Liver (tissue), 9 donors: Measurements from ENCODE around the gene NCAPH2. TPM values are rescaled to one million over a fixed set of nuclear protein-coding genes. Genes with fewer than 3 reads are reported as not detected.

Experiments
- DNase-seq: peaks from one replicate; pipeline ENCODE4 v3.0.0-alpha.2; 2017; ENCODE audit warnings: low spot score
- H3K27ac ChIP-seq, 2 donors: one replicate each; pipeline ENCODE4 v1.7.0; 2013; ENCODE audit warnings: inconsistent platforms in 2 of 2, low read length in 2 of 2, control low read depth in 1 of 2, low read depth in 1 of 2, mild to moderate bottlenecking in 1 of 2
- H3K27me3 ChIP-seq, 4 donors: one replicate each; pipeline versions ENCODE4 v1.6.1 to v1.7.0; 2013; ENCODE audit warnings: low read length in 3 of 4, inconsistent platforms in 1 of 4, mild to moderate bottlenecking in 1 of 4, moderate library complexity in 1 of 4; ENCODE audit not compliant: control insufficient read depth in 4 of 4, insufficient read depth in 4 of 4
- H3K36me3 ChIP-seq, 4 donors: one replicate each; pipeline versions ENCODE4 v1.6.1 to v1.7.0; 2013; ENCODE audit warnings: low read length in 3 of 4, mild to moderate bottlenecking in 3 of 4, low read depth in 1 of 4, moderate library complexity in 1 of 4; ENCODE audit not compliant: control insufficient read depth in 4 of 4, insufficient read depth in 3 of 4
- H3K4me1 ChIP-seq, 4 donors: one replicate each; pipeline versions ENCODE4 v1.6.1 to v1.7.0; 2013; ENCODE audit warnings: low read length in 3 of 4, mild to moderate bottlenecking in 3 of 4, moderate library complexity in 1 of 4; ENCODE audit not compliant: control insufficient read depth in 4 of 4, insufficient read depth in 4 of 4
- H3K4me3 ChIP-seq, 3 donors: one replicate each; pipeline versions ENCODE4 v1.6.1 to v1.7.0; 2013; ENCODE audit warnings: low read length in 3 of 3, control low read depth in 1 of 3, low read depth in 1 of 3, mild to moderate bottlenecking in 1 of 3
- H3K9ac ChIP-seq, 2 donors: one replicate each; pipeline ENCODE4 v1.7.0; 2013; ENCODE audit warnings: low read length in 2 of 2, mild to moderate bottlenecking in 2 of 2, moderate library complexity in 2 of 2, control low read depth in 1 of 2, low read depth in 1 of 2
- H3K9me3 ChIP-seq, 4 donors: one replicate each; pipeline versions ENCODE4 v1.6.1 to v1.7.0; 2013; ENCODE audit warnings: low read length in 3 of 4; ENCODE audit not compliant: control insufficient read depth in 4 of 4
- EGR1 ChIP-seq, 2 donors: IDR thresholded peaks; 2 replicates each; pipeline ENCODE4 v1.6.1; 2016 to 2018; ENCODE audit warnings: antibody characterized with exemption in 2 of 2, low read depth in 2 of 2
- FOXA1 ChIP-seq: IDR thresholded peaks from 2 replicates; pipeline ENCODE4 v1.6.1; 2016; ENCODE audit warnings: antibody characterized with exemption
- FOXA2 ChIP-seq: IDR thresholded peaks from 2 replicates; pipeline ENCODE4 v1.6.1; 2016; ENCODE audit warnings: antibody characterized with exemption
- GABPA ChIP-seq, 2 donors: IDR thresholded peaks in 1 of 2; conservative IDR thresholded peaks in 1 of 2; 2 replicates each; pipeline ENCODE4 v1.6.1; 2016; ENCODE audit warnings: antibody characterized with exemption in 2 of 2, mild to moderate bottlenecking in 1 of 2, moderate library complexity in 1 of 2
- HNF4A ChIP-seq, 2 donors: conservative IDR thresholded peaks; 2 replicates each; pipeline ENCODE4 v1.6.1; 2016; ENCODE audit warnings: antibody characterized with exemption in 2 of 2, mild to moderate bottlenecking in 2 of 2
- HNF4G ChIP-seq: IDR thresholded peaks from 2 replicates; pipeline ENCODE4 v1.6.1; 2016; ENCODE audit warnings: antibody characterized with exemption
- JUND ChIP-seq, 2 donors: IDR thresholded peaks; 2 replicates each; pipeline ENCODE4 v1.6.1; 2016; ENCODE audit warnings: antibody characterized with exemption in 2 of 2
- NR2F2 ChIP-seq: IDR thresholded peaks from 2 replicates; pipeline ENCODE4 v1.6.1; 2016; ENCODE audit warnings: antibody characterized with exemption
- RAD21 ChIP-seq, 2 donors: IDR thresholded peaks; 2 replicates each; pipeline ENCODE4 v1.6.1; 2016; ENCODE audit warnings: antibody characterized with exemption in 2 of 2, mild to moderate bottlenecking in 2 of 2
- RXRA ChIP-seq, 2 donors: IDR thresholded peaks; 2 replicates each; pipeline ENCODE4 v1.6.1; 2017 to 2018; ENCODE audit warnings: antibody characterized with exemption in 2 of 2, mild to moderate bottlenecking in 1 of 2
- SP1 ChIP-seq: IDR thresholded peaks from 2 replicates; pipeline ENCODE4 v1.6.1; 2018; ENCODE audit warnings: antibody characterized with exemption, mild to moderate bottlenecking
- TAF1 ChIP-seq: conservative IDR thresholded peaks from 2 replicates; pipeline ENCODE4 v1.6.1; 2016; ENCODE audit warnings: antibody characterized with exemption, mild to moderate bottlenecking
- YY1 ChIP-seq: IDR thresholded peaks from 2 replicates; pipeline ENCODE4 v1.6.1; 2016; ENCODE audit warnings: antibody characterized with exemption, mild to moderate bottlenecking
- WGBS: extraction: QIAGEN DNeasy Blood & Tissue Kit; methylation state at CpG from one replicate; pipeline ENCODE4 v1.1.7; 2013; 5-methylcytosine and 5-hydroxymethylcytosine counted together
- polyA plus RNA-seq, 2 donors: library from polyadenylated mRNA; stranded (reverse) in 1 of 2; unstranded in 1 of 2; fragments of 200-250 nt in 1 of 2; fragments of >200 nt in 1 of 2; fragmentation: Nextera tagmentation in 1 of 2; extraction: Ambion mirVana in 1 of 2; gene quantifications; one replicate each; pipeline versions ENCODE4 v1.2.1 to v1.2.3, GENCODE V29; 2013 to 2015
- total RNA-seq, 2 donors: library from RNA; depleted of rRNA; stranded (reverse); fragments of >200 nt; gene quantifications; one replicate each; pipeline ENCODE4 v1.2.3, GENCODE V29; 2014
- TF ChIP-seq, protein P1 (sequence below): fragments of 150-350 bp; IDR thresholded peaks from 2 replicates; pipeline ENCODE4 v1.5.1; 2017; ENCODE audit warnings: improper control_type of control experiment, low read depth, low read length; ENCODE audit not compliant: missing input control
- TF ChIP-seq, protein P2 (sequence below): IDR thresholded peaks from 2 replicates; pipeline ENCODE4 v1.6.1; 2016; ENCODE audit warnings: antibody characterized with exemption
- TF ChIP-seq, protein P3 (sequence below): IDR thresholded peaks from 2 replicates; pipeline ENCODE4 v1.6.1; 2016; ENCODE audit warnings: antibody characterized with exemption
- TF ChIP-seq, protein P4 (sequence below): IDR thresholded peaks from 2 replicates; pipeline ENCODE4 v1.6.1; 2016; ENCODE audit warnings: antibody characterized with exemption
- TF ChIP-seq, protein P5 (sequence below): IDR thresholded peaks from 2 replicates; pipeline ENCODE4 v1.6.1; 2016; ENCODE audit warnings: antibody characterized with exemption, mild to moderate bottlenecking
- donor health status: healthy.
- donor health status: healthy.
- donor health status: healthy.
- donor health status: healthy.
- donor health status: healthy.

NCAPH2 gene
- total RNA-seq (10 to 100 TPM; 15.2 to 30.8 TPM), polyA plus RNA-seq (10 to 100 TPM; 12.0 to 12.5 TPM)

DNA sequence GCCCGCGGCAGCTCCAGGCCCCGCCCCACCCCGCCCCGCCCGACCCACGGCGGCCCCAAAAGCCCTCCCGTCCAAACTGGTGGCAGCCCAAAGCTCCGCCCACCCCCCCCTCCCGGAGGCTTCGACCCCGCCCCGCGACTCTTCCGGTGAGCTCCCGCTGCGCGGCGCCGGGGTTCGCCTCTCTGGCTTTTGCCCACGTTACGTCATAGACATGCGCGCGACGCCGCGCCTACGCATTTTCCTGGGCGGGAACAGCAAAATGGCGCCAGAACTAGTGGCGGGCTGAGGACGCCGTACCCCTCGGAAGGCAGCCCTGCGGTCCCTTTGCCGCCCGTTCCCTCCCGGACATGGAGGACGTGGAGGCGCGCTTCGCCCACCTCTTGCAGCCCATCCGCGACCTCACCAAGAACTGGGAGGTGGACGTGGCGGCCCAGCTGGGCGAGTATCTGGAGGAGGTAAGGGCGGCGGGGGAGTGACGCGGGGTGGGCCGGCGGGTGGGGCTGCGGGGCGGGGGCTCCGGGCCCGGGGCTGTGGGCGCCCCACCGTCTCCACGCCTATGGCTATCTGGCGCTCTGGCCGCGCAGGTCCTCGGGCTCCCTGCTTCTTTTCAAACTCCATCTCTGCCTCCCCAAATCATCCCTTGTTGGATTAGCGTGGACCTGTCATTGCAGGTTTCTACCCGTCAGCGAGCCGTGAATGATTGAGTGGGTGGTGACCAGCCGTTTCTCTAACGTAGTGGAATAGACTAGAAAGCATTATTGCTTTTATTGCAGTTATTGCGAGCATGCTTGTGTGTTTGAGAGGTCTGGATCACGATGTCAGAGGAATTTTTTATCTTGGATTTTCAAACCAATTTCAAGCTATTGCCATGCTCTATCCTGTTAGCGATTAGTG, at the start of gene NCAPH2:
Gene NCAPH2 (plus strand): TSS at position 234 of the 894 bp plus-strand sequence. CDS start 114 bp downstream, at position 348.
- peak within 1 kb of the TSS; percentile 87 to 97 (median 89) for H3K4me3 ChIP-seq
- peak within 1 kb of the TSS; percentile 86 to 90 for H3K27ac ChIP-seq
- peaks cover 0 to 13% (median 3%) of the 10 kb centered on the region in 4 donors for H3K36me3 ChIP-seq
- H3K4me1 ChIP-seq, result peaks cover 11 to 27% (median 24%) of the 10 kb centered on the region in 4 donors
- no peaks in the 10 kb centered on the region for H3K27me3 ChIP-seq
- peak within 1 kb of the TSS; percentile 86 to 99 for H3K9ac ChIP-seq
- TF ChIP-seq SP1 (peak; percentile 40), HNF4G (no peak), FOXA1 (no peak), HNF4A (conservative IDR thresholded peaks at IDR 0.05) (no peak), EGR1 (IDR thresholded peaks at IDR 0.05; ENCODE audit: low read depth in 2 of 2) (peak; percentile 73 to 82), TAF1 (no peak), RAD21 (IDR thresholded peaks at IDR 0.05) (no peak), JUND (IDR thresholded peaks at IDR 0.05) (peak in 1 of 2 donors; percentile 38), GABPA (IDR thresholded peaks at IDR 0.05 in 1 of 2, conservative IDR thresholded peaks at IDR 0.05 in 1 of 2) (peak in 1 of 2 donors; percentile 88), YY1 (peak; percentile 98), FOXA2 (no peak), RXRA (IDR thresholded peaks at IDR 0.05) (peak; percentile 15 to 45), NR2F2 (no peak)
- TF ChIP-seq, protein P1, sequence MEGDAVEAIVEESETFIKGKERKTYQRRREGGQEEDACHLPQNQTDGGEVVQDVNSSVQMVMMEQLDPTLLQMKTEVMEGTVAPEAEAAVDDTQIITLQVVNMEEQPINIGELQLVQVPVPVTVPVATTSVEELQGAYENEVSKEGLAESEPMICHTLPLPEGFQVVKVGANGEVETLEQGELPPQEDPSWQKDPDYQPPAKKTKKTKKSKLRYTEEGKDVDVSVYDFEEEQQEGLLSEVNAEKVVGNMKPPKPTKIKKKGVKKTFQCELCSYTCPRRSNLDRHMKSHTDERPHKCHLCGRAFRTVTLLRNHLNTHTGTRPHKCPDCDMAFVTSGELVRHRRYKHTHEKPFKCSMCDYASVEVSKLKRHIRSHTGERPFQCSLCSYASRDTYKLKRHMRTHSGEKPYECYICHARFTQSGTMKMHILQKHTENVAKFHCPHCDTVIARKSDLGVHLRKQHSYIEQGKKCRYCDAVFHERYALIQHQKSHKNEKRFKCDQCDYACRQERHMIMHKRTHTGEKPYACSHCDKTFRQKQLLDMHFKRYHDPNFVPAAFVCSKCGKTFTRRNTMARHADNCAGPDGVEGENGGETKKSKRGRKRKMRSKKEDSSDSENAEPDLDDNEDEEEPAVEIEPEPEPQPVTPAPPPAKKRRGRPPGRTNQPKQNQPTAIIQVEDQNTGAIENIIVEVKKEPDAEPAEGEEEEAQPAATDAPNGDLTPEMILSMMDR, result peak; percentile 7
- TF ChIP-seq, protein P2, sequence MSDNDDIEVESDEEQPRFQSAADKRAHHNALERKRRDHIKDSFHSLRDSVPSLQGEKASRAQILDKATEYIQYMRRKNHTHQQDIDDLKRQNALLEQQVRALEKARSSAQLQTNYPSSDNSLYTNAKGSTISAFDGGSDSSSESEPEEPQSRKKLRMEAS, result no peak
- TF ChIP-seq, protein P3, sequence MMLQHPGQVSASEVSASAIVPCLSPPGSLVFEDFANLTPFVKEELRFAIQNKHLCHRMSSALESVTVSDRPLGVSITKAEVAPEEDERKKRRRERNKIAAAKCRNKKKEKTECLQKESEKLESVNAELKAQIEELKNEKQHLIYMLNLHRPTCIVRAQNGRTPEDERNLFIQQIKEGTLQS, result no peak
- TF ChIP-seq, protein P4, sequence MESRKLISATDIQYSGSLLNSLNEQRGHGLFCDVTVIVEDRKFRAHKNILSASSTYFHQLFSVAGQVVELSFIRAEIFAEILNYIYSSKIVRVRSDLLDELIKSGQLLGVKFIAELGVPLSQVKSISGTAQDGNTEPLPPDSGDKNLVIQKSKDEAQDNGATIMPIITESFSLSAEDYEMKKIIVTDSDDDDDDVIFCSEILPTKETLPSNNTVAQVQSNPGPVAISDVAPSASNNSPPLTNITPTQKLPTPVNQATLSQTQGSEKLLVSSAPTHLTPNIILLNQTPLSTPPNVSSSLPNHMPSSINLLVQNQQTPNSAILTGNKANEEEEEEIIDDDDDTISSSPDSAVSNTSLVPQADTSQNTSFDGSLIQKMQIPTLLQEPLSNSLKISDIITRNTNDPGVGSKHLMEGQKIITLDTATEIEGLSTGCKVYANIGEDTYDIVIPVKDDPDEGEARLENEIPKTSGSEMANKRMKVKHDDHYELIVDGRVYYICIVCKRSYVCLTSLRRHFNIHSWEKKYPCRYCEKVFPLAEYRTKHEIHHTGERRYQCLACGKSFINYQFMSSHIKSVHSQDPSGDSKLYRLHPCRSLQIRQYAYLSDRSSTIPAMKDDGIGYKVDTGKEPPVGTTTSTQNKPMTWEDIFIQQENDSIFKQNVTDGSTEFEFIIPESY, result no peak
- TF ChIP-seq, protein P5, sequence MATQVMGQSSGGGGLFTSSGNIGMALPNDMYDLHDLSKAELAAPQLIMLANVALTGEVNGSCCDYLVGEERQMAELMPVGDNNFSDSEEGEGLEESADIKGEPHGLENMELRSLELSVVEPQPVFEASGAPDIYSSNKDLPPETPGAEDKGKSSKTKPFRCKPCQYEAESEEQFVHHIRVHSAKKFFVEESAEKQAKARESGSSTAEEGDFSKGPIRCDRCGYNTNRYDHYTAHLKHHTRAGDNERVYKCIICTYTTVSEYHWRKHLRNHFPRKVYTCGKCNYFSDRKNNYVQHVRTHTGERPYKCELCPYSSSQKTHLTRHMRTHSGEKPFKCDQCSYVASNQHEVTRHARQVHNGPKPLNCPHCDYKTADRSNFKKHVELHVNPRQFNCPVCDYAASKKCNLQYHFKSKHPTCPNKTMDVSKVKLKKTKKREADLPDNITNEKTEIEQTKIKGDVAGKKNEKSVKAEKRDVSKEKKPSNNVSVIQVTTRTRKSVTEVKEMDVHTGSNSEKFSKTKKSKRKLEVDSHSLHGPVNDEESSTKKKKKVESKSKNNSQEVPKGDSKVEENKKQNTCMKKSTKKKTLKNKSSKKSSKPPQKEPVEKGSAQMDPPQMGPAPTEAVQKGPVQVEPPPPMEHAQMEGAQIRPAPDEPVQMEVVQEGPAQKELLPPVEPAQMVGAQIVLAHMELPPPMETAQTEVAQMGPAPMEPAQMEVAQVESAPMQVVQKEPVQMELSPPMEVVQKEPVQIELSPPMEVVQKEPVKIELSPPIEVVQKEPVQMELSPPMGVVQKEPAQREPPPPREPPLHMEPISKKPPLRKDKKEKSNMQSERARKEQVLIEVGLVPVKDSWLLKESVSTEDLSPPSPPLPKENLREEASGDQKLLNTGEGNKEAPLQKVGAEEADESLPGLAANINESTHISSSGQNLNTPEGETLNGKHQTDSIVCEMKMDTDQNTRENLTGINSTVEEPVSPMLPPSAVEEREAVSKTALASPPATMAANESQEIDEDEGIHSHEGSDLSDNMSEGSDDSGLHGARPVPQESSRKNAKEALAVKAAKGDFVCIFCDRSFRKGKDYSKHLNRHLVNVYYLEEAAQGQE, result no peak
- no peaks in the 10 kb centered on the region for H3K9me3 ChIP-seq
- under 1% methylated on average over 76 of the region's 76 CpGs for WGBS
- DNase-seq, result no peak
